Activated B cell treated with CpG ODN at 0.5 μM for 24 hours (primary cell): ENCODE data around the gene BTBD9. TPM values are rescaled to one million over a fixed set of nuclear protein-coding genes. Genes with fewer than 3 reads are reported as not detected.

Experiments
- ATAC-seq: fragments of 200-7000 bp; cut with Tn5 transposase; one replicate; pipeline ENCODE4 v1.10.0; 2021; ENCODE audit warnings: low read depth, mild to moderate bottlenecking, moderate library complexity
- CTCF ChIA-PET: fragments of 350-600 bp; sonication (Branson Sonifier 250); formaldehyde crosslinking; loops from one replicate; lab custom pipeline; 2021; ENCODE audit warnings: antibody characterized with exemption; lab: Charles Lee
- POLR2A ChIA-PET: fragments of 350-600 bp; sonication (Branson Sonifier 250); formaldehyde crosslinking; loops from one replicate; lab custom pipeline; 2021; ENCODE audit warnings: antibody characterized with exemption; lab: Charles Lee
- DNase-seq: peaks from one replicate; pipeline ENCODE4 v3.0.0; 2022
- H3K27ac Mint-ChIP-seq: one replicate; pipeline ENCODE4 v1.8.0; 2020; ENCODE audit warnings: mixed read lengths
- H3K27me3 Mint-ChIP-seq: one replicate; pipeline ENCODE4 v1.8.0; 2021; ENCODE audit warnings: mixed read lengths
- H3K36me3 Mint-ChIP-seq: one replicate; pipeline ENCODE4 v1.8.0; 2021; ENCODE audit warnings: low read depth, mixed read lengths
- H3K4me1 Mint-ChIP-seq: one replicate; pipeline ENCODE4 v1.8.0; 2021; ENCODE audit warnings: mixed read lengths
- H3K4me3 Mint-ChIP-seq: one replicate; pipeline ENCODE4 v1.8.0; 2020; ENCODE audit warnings: mild to moderate bottlenecking, mixed read lengths
- H3K9me3 Mint-ChIP-seq: one replicate; pipeline ENCODE4 v1.8.0; 2020; ENCODE audit warnings: mixed read lengths
- intact Hi-C: fragments of 100-400 bp; cut with micrococcal nuclease; formaldehyde crosslinking; loops from one replicate; pipeline ENCODE4 v1.15.1; 2024
- total RNA-seq: library from RNA; stranded (reverse); gene quantifications from 2 replicates; pipeline ENCODE4 v1.2.3, GENCODE V29; 2022
- TF ChIP-seq, protein P1 (sequence below): fragments of 200-600 bp; IDR thresholded peaks from one replicate; pipeline ENCODE4 v1.8.0; 2022; ENCODE audit warnings: antibody characterized with exemption, mild to moderate bottlenecking

BTBD9 gene
- total RNA-seq, 1 donor from 2014 or later: 25.7 TPM

DNA sequence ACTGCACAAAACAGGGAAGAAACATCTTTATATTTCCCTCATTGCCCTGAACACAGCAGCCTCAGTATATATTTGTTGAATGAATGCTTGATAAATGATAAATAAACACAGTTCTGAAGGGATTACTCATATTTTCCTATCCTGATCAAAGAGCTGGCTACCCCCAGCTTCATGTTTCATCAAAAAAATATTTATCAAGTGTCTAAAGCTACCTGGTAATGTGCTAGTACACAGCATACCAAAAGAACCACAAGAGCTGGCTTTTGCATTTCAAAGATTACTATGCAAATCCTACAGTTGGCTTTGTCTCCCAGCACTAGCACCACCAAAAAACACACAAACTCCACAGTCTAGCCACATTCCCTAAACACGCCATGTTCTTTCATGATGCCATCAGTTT, 130.0 kb downstream of the BTBD9 start:
- Mint-ChIP-seq H3K36me3 (peaks cover 3% of the 10 kb centered on the region), H3K27ac (no peak overlapping the region), H3K4me3 (no peak overlapping the region), H3K27me3 (no peaks in the 10 kb centered on the region), H3K4me1 (no peaks in the 10 kb centered on the region), H3K9me3 (no peaks in the 10 kb centered on the region)
- DNase-seq (no peak), ATAC-seq (no peak)
- CTCF ChIA-PET: no interaction called here
- intact Hi-C loops: no loop called here
- POLR2A ChIA-PET: interaction anchor here (1.1 kb wide), 1 partner anchor 9 kb away, joined by 3 read pairs; no protein-coding TSS in a partner anchor
- TF ChIP-seq, protein P1, sequence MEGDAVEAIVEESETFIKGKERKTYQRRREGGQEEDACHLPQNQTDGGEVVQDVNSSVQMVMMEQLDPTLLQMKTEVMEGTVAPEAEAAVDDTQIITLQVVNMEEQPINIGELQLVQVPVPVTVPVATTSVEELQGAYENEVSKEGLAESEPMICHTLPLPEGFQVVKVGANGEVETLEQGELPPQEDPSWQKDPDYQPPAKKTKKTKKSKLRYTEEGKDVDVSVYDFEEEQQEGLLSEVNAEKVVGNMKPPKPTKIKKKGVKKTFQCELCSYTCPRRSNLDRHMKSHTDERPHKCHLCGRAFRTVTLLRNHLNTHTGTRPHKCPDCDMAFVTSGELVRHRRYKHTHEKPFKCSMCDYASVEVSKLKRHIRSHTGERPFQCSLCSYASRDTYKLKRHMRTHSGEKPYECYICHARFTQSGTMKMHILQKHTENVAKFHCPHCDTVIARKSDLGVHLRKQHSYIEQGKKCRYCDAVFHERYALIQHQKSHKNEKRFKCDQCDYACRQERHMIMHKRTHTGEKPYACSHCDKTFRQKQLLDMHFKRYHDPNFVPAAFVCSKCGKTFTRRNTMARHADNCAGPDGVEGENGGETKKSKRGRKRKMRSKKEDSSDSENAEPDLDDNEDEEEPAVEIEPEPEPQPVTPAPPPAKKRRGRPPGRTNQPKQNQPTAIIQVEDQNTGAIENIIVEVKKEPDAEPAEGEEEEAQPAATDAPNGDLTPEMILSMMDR: no peak

GRCh38 chr6:38508894-38509293, 130.8 kb downstream of the BTBD9 start:
- Mint-ChIP-seq H3K36me3 (peaks cover 3% of the 10 kb centered on the region), H3K4me1 (no peaks in the 10 kb centered on the region), H3K27ac (no peak overlapping the region), H3K27me3 (no peaks in the 10 kb centered on the region), H3K4me3 (no peak overlapping the region), H3K9me3 (no peaks in the 10 kb centered on the region)
- CTCF ChIA-PET: no interaction called here
- intact Hi-C loops: no loop called here
- ATAC-seq (no peak), DNase-seq (no peak)
- POLR2A ChIA-PET: no interaction called here
- TF ChIP-seq, protein P1: no peak

DNA sequence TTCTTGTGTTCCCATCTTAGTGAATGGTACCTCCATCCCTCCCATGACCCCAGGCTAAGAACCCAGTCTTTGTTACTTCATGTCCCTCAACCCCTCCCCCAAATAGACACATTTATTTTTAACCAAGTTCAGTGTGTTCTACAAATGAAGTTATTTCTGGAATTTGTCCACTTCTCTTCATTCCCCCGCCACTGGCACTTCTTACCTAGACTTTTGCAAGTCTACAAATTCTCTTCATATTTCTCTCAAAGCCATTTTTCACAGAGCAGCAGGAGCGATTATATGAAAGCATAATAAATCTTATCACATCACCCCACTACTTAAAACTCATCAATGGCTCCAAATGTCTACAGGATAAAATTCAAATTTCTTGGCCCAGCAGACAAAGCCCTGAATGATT, 131.4 kb downstream of the BTBD9 start:
- ChIA-PET POLR2A (no interaction called here), CTCF (no interaction called here)
- TF ChIP-seq, protein P1: no peak
- Mint-ChIP-seq H3K36me3 (peaks cover 3% of the 10 kb centered on the region), H3K27me3 (no peaks in the 10 kb centered on the region), H3K4me3 (no peak overlapping the region), H3K9me3 (no peaks in the 10 kb centered on the region), H3K4me1 (no peaks in the 10 kb centered on the region), H3K27ac (no peak overlapping the region)
- ATAC-seq (no peak), DNase-seq (no peak)
- intact Hi-C loops: no loop called here

GRCh38 chr6:38507173-38507572, 132.6 kb downstream of the BTBD9 start:
- H3K4me1 Mint-ChIP-seq: no peaks in the 10 kb centered on the region
- no peak overlapping the region for H3K27ac Mint-ChIP-seq
- ChIA-PET CTCF (no interaction called here), POLR2A (no interaction called here)
- TF ChIP-seq, protein P1: no peak
- DNase-seq (no peak), ATAC-seq (no peak)
- peaks cover 3% of the 10 kb centered on the region for H3K36me3 Mint-ChIP-seq
- H3K27me3 Mint-ChIP-seq: no peaks in the 10 kb centered on the region
- no peaks in the 10 kb centered on the region for H3K9me3 Mint-ChIP-seq
- intact Hi-C loops: no loop called here
- H3K4me3 Mint-ChIP-seq: no peak overlapping the region

- Mint-ChIP-seq H3K27me3 (no peaks in the 10 kb centered on the region), H3K4me1 (no peaks in the 10 kb centered on the region), H3K27ac (no peak overlapping the region), H3K4me3 (no peak overlapping the region), H3K36me3 (peaks cover 3% of the 10 kb centered on the region), H3K9me3 (no peaks in the 10 kb centered on the region)
- CTCF ChIA-PET: interaction anchor here (1.5 kb wide), 1 partner anchor 12 kb away, joined by 3 read pairs; no protein-coding TSS in a partner anchor
- POLR2A ChIA-PET: no interaction called here
- TF ChIP-seq, protein P1: no peak
- DNase-seq: no peak
- intact Hi-C loops: no loop called here
- no peak for ATAC-seq
These were observed 133.9 kb downstream of the BTBD9 start for GRCh38 chr6:38505826-38506225.
